Keratinocyte (primary cell): ENCODE data around the gene SLC15A3. TPM values are rescaled to one million over a fixed set of nuclear protein-coding genes. Genes with fewer than 3 reads are reported as not detected.

Experiments used
- DNase-seq: peaks from one replicate; pipeline ENCODE4 v3.0.0-alpha.2; 2011; ENCODE audit warnings: low read depth, missing footprints, low spot score
- FAIRE-seq: peaks from 2 replicates; lab custom pipeline; 2011; peaks lifted over from hg19 to GRCh38; lab: Jason Lieb, UNC
- H2AFZ ChIP-seq: 2 replicates; pipeline ENCODE4 v1.6.0; 2012; ENCODE audit warnings: low read length, control low read depth, inconsistent platforms; ENCODE audit not compliant: control insufficient read depth
- H3K27ac ChIP-seq: 2 replicates; pipeline ENCODE4 v1.5.1; 2011; ENCODE audit warnings: low read length; ENCODE audit not compliant: control insufficient read depth, insufficient read depth
- H3K27me3 ChIP-seq: 3 replicates; pipeline ENCODE4 v1.6.0; 2011; ENCODE audit warnings: low read length; ENCODE audit not compliant: control insufficient read depth, insufficient read depth; ENCODE audit errors: extremely low read depth
- H3K36me3 ChIP-seq, 2 experiments: 2 replicates in 1 of 2; 3 replicates in 1 of 2; pipeline ENCODE4 v1.5.1; 2011; ENCODE audit warnings: low read length in 2 of 2, mild to moderate bottlenecking in 1 of 2; ENCODE audit not compliant: control insufficient read depth in 2 of 2, insufficient read depth in 2 of 2; ENCODE audit errors: extremely low read depth in 1 of 2
- H3K4me1 ChIP-seq: 3 replicates; pipeline ENCODE4 v1.5.1; 2011; ENCODE audit warnings: low read length; ENCODE audit not compliant: control insufficient read depth, insufficient read depth; ENCODE audit errors: extremely low read depth
- H3K4me2 ChIP-seq: 3 replicates; pipeline ENCODE4 v1.6.0; 2011; ENCODE audit warnings: low read depth, low read length; ENCODE audit not compliant: control insufficient read depth, insufficient read depth; ENCODE audit errors: extremely low read depth
- H3K4me3 ChIP-seq, 3 experiments: fragments of 200-600 bp in 1 of 3; sonication (generic) in 1 of 3; 2 replicates in 2 of 3; 3 replicates in 1 of 3; pipeline ENCODE4 v1.5.1; 2011 to 2016; ENCODE audit warnings: low read length in 3 of 3, mild to moderate bottlenecking in 3 of 3, control low read depth in 2 of 3, inconsistent platforms in 1 of 3, low read depth in 1 of 3, mixed read lengths in 1 of 3, mixed run types in 1 of 3, moderate library complexity in 1 of 3; ENCODE audit not compliant: control insufficient read depth in 2 of 3, insufficient read depth in 2 of 3; ENCODE audit errors: extremely low read depth in 1 of 3
- H3K79me2 ChIP-seq: 2 replicates; pipeline ENCODE4 v1.6.0; 2012; ENCODE audit warnings: low read length; ENCODE audit not compliant: control insufficient read depth, insufficient read depth
- H3K9ac ChIP-seq: 3 replicates; pipeline ENCODE4 v1.6.0; 2011; ENCODE audit warnings: low read length; ENCODE audit not compliant: control insufficient read depth, insufficient read depth; ENCODE audit errors: extremely low read depth
- H3K9me1 ChIP-seq: 3 replicates; pipeline ENCODE4 v1.6.0; 2011; ENCODE audit warnings: low read length; ENCODE audit not compliant: control insufficient read depth, insufficient read depth; ENCODE audit errors: extremely low read depth
- H3K9me3 ChIP-seq: 2 replicates; pipeline ENCODE4 v1.5.1; 2012; ENCODE audit warnings: low read depth, low read length; ENCODE audit not compliant: control insufficient read depth
- H4K20me1 ChIP-seq: 3 replicates; pipeline ENCODE4 v1.6.0; 2011; ENCODE audit warnings: low read length; ENCODE audit not compliant: control insufficient read depth, insufficient read depth; ENCODE audit errors: extremely low read depth
- CTCF ChIP-seq, 3 experiments: IDR thresholded peaks in 1 of 3; conservative IDR thresholded peaks in 1 of 3; optimal IDR thresholded peaks in 1 of 3; 2 replicates in 2 of 3; 3 replicates in 1 of 3; pipeline versions ENCODE3 to v1.5.1; 2011; ENCODE audit warnings: low read length in 3 of 3, mild to moderate bottlenecking in 3 of 3, moderate library complexity in 2 of 3, control low read depth in 1 of 3, inconsistent platforms in 1 of 3; ENCODE audit not compliant: insufficient read depth in 2 of 3; ENCODE audit errors: extremely low read depth in 1 of 3
- EZH2 ChIP-seq: IDR thresholded peaks from one replicate; pipeline ENCODE4 v1.6.1; 2012; ENCODE audit warnings: inconsistent platforms, mild to moderate bottlenecking, low read length, moderate library complexity
- dilution Hi-C: fragments of 300-500 bp; cut with MboI; formaldehyde crosslinking; loops from one replicate; pipeline ENCODE4 v1.7.0; 2020; ENCODE audit warnings: low sequenced_read_pairs; ENCODE audit not compliant: extremely low pct_ligation_motif_present
- polyA plus RNA-seq, 5 experiments: library from polyadenylated mRNA; depleted of rRNA in 3 of 5; stranded (reverse) in 3 of 5; stranded (forward) in 1 of 5; unstranded in 1 of 5; fragments of >200 nt; gene quantifications; 1 replicate in 1 of 5; 2 replicates in 3 of 5; 3 replicates in 1 of 5; pipeline versions ENCODE4 v1.2.1 to v1.2.3, GENCODE V29; 2011 to 2012; ENCODE audit warnings: missing spikeins in 2 of 5, low read depth in 1 of 5, low replicate concordance in 1 of 5

Gene SLC15A3
- polyA plus RNA-seq, 1 donor (not counting 4 experiments of a cell fraction or from before 2014, with no cell fraction given) = 1.0 TPM

GRCh38 chr11:60964801-60965200 lies 12.8 kb upstream of the SLC15A3 start:
- FAIRE-seq = no peak
- Histone ChIP-seq H3K4me2 (no peak overlapping the region), H3K27ac (no peak overlapping the region), H3K4me3 (no peak overlapping the region), H3K27me3 (peaks cover 5% of the 10 kb centered on the region), H3K36me3 (no peaks in the 10 kb centered on the region), H3K9me1 (no peaks in the 10 kb centered on the region), H3K79me2 (no peaks in the 10 kb centered on the region), H3K4me1 (no peaks in the 10 kb centered on the region), H3K9me3 (no peaks in the 10 kb centered on the region), H2AFZ (no peak overlapping the region), H3K9ac (no peak overlapping the region), H4K20me1 (no peaks in the 10 kb centered on the region)
- DNase-seq = no peak
- TF ChIP-seq EZH2 (no peak), CTCF (optimal IDR thresholded peaks at IDR 0.05 in 1 of 3, IDR thresholded peaks at IDR 0.05 in 1 of 3, conservative IDR thresholded peaks at IDR 0.05 in 1 of 3; ENCODE audit: extremely low read depth in 1 of 3, insufficient read depth in 2 of 3, low read length in 3 of 3) (no peak)
- dilution Hi-C loops = no loop called here

GRCh38 chr11:60960405-60960804 lies 8.4 kb upstream of the SLC15A3 start:
- no peak for TF ChIP-seq EZH2
- dilution Hi-C loops = no loop called here
- Histone ChIP-seq H3K27ac (no peak overlapping the region), H3K36me3 (no peaks in the 10 kb centered on the region), H4K20me1 (no peaks in the 10 kb centered on the region), H3K9ac (no peak overlapping the region), H3K4me1 (no peaks in the 10 kb centered on the region), H3K9me3 (no peaks in the 10 kb centered on the region), H3K27me3 (peaks cover 5% of the 10 kb centered on the region), H3K9me1 (no peaks in the 10 kb centered on the region), H2AFZ (no peak overlapping the region), H3K79me2 (no peaks in the 10 kb centered on the region), H3K4me2 (no peak overlapping the region), H3K4me3 (no peak overlapping the region)
- FAIRE-seq (no peak), DNase-seq (no peak)

- TF ChIP-seq EZH2 (no peak), CTCF (optimal IDR thresholded peaks at IDR 0.05 in 1 of 3, IDR thresholded peaks at IDR 0.05 in 1 of 3, conservative IDR thresholded peaks at IDR 0.05 in 1 of 3; ENCODE audit: extremely low read depth in 1 of 3, insufficient read depth in 2 of 3, low read length in 3 of 3) (no peak)
- Histone ChIP-seq H3K27me3 (peaks cover 5% of the 10 kb centered on the region), H3K4me1 (no peaks in the 10 kb centered on the region), H3K27ac (no peak overlapping the region), H3K9me3 (no peaks in the 10 kb centered on the region), H2AFZ (no peak overlapping the region), H3K4me3 (no peak overlapping the region), H3K9me1 (no peaks in the 10 kb centered on the region), H4K20me1 (no peaks in the 10 kb centered on the region), H3K79me2 (no peaks in the 10 kb centered on the region), H3K36me3 (no peaks in the 10 kb centered on the region), H3K4me2 (no peak overlapping the region), H3K9ac (no peak overlapping the region)
- no peak for DNase-seq
- dilution Hi-C loops = no loop called here
- FAIRE-seq = no peak
Measured at GRCh38 chr11:60959431-60959830, 7.5 kb upstream of the SLC15A3 start.
